Spleen (tissue), 11 donors: ENCODE data around the gene KRTAP16-1. TPM values are rescaled to one million over a fixed set of nuclear protein-coding genes. Genes with fewer than 3 reads are reported as not detected.
"Not testable (repeated sequence)": the region's sequence is repeated elsewhere in the genome, so short reads cannot be mapped to it uniquely, and the experiment has no call there.

Source experiments
- DNase-seq: peaks from one replicate; pipeline ENCODE4 v3.0.0-alpha.2; 2020
- H3K27ac ChIP-seq, 8 donors: fragments of 200-600 bp; sonication (generic) in 7 of 8; 1 replicate in 4 of 8; 2 replicates in 4 of 8; pipeline versions ENCODE4 v1.5.0 to v1.8.0; 2016 to 2021; ENCODE audit warnings: inconsistent platforms in 4 of 8, mild to moderate bottlenecking in 4 of 8, moderate library complexity in 1 of 8
- H3K27me3 ChIP-seq, 7 donors: fragments of 200-600 bp; sonication (generic) in 6 of 7; replicated peaks in 1 of 7; 1 replicate in 4 of 7; 2 replicates in 3 of 7; pipeline versions ENCODE4 v1.5.0 to v1.8.0; 2016 to 2021; ENCODE audit warnings: inconsistent platforms in 3 of 7, mild to moderate bottlenecking in 1 of 7
- H3K36me3 ChIP-seq, 6 donors: fragments of 200-600 bp; sonication (generic) in 5 of 6; 1 replicate in 4 of 6; 2 replicates in 2 of 6; pipeline versions ENCODE4 v1.5.0 to v1.8.0; 2016 to 2021; ENCODE audit warnings: inconsistent platforms in 2 of 6
- H3K4me1 ChIP-seq, 6 donors: fragments of 200-600 bp; sonication (generic) in 5 of 6; 1 replicate in 3 of 6; 2 replicates in 3 of 6; pipeline versions ENCODE4 v1.5.0 to v1.8.0; 2016 to 2021; ENCODE audit warnings: inconsistent platforms in 3 of 6
- H3K4me3 ChIP-seq, 8 donors: fragments of 200-600 bp; sonication (generic) in 7 of 8; 1 replicate in 4 of 8; 2 replicates in 4 of 8; pipeline versions ENCODE4 v1.5.0 to v1.8.0; 2016 to 2021; ENCODE audit warnings: inconsistent platforms in 4 of 8, mild to moderate bottlenecking in 4 of 8, moderate library complexity in 2 of 8
- H3K9me3 ChIP-seq, 8 donors: fragments of 200-600 bp; sonication (generic) in 7 of 8; 1 replicate in 4 of 8; 2 replicates in 4 of 8; pipeline versions ENCODE4 v1.5.0 to v1.8.0; 2016 to 2021; ENCODE audit warnings: inconsistent platforms in 4 of 8
- CTCF ChIP-seq, 11 experiments: fragments of 200-600 bp in 7 of 11; fragments of 450-650 bp in 4 of 11; sonication (generic) in 4 of 11; IDR thresholded peaks in 8 of 11; conservative IDR thresholded peaks in 3 of 11; 1 replicate in 7 of 11; 2 replicates in 4 of 11; pipeline versions ENCODE4 v1.4.0 to v1.8.0; 2016 to 2021; ENCODE audit warnings: antibody characterized with exemption in 11 of 11, inconsistent platforms in 4 of 11, mild to moderate bottlenecking in 1 of 11
- POLR2A ChIP-seq, 3 donors: fragments of 450-650 bp; IDR thresholded peaks; one replicate each; pipeline ENCODE4 v1.5.1; 2017; ENCODE audit warnings: antibody characterized with exemption in 3 of 3, mild to moderate bottlenecking in 1 of 3
- POLR2AphosphoS5 ChIP-seq, 3 donors: sonication (generic); formaldehyde crosslinking; IDR thresholded peaks; one replicate each; pipeline ENCODE4 v1.5.1; 2017; ENCODE audit warnings: antibody characterized with exemption in 3 of 3
- WGBS, 5 donors: extraction: QIAGEN DNeasy Blood & Tissue Kit in 3 of 5; methylation state at CpG; one replicate each; pipeline versions ENCODE4 v1.1.5 to v1.1.7; 2013 to 2018; 5-methylcytosine and 5-hydroxymethylcytosine counted together
- intact Hi-C: fragments of 100-400 bp; cut with DNase I; formaldehyde crosslinking; loops from one replicate; pipeline ENCODE4 v1.15.0; 2023; ENCODE audit warnings: low total_unique reads
- polyA plus RNA-seq, 3 donors: library from polyadenylated mRNA; stranded (reverse); fragments of 200-250 nt; gene quantifications; one replicate each; pipeline ENCODE4 v1.2.1, GENCODE V29; 2013
- total RNA-seq, 7 donors: library from RNA; depleted of rRNA in 3 of 7; stranded (reverse); fragments of >200 nt in 3 of 7; fragmentation: NEBNext Ultra II Directional in 4 of 7; extraction: Animal tissue kit (Norgen Biotek cat#: 25700) in 4 of 7; gene quantifications; one replicate each; pipeline versions ENCODE4 v1.1.0 to v1.2.1, GENCODE V29; 2016 to 2021
- donor health status: healthy with polysubstance abuse.
- donor health status: DM: no; HTN: no; CAD: no; lungs with moderate emphysema.
- donor health status: DM: no; HTN: no; CAD: no.
- donor health status: Bipolar disorder and iron deficiency.
- donor health status: healthy.
- donor health status: DM: no; HTN: no; CAD: no.
- donor health status: DM: yes; HTN: yes; CAD: no.

Gene KRTAP16-1
- total and polyA plus RNA-seq, 10 donors, result not detected

- WGBS, 5 donors, result 85 to 94% (median 88%) methylated on average over 7 of the region's 7 CpGs
- Histone ChIP-seq H3K36me3 (no peaks in the 10 kb centered on the region), H3K9me3 (peaks cover 0 to 7% (median under 1%) of the 10 kb centered on the region in 8 donors), H3K27me3 (peaks cover 0 to 14% (median 0%) of the 10 kb centered on the region in 7 donors), H3K4me3 (no peak overlapping the region), H3K4me1 (no peaks in the 10 kb centered on the region), H3K27ac (no peak overlapping the region)
- TF ChIP-seq CTCF (IDR thresholded peaks at IDR 0.05 in 8 of 11, conservative IDR thresholded peaks at IDR 0.05 in 3 of 11) (no peak), POLR2A (IDR thresholded peaks at IDR 0.05) (no peak), POLR2AphosphoS5 (IDR thresholded peaks at IDR 0.05) (no peak)
- no peak for DNase-seq
- intact Hi-C loops, result no loop called here
These were observed 39.0 kb upstream of the KRTAP16-1 start for GRCh38 chr17:41347869-41348760.

DNA sequence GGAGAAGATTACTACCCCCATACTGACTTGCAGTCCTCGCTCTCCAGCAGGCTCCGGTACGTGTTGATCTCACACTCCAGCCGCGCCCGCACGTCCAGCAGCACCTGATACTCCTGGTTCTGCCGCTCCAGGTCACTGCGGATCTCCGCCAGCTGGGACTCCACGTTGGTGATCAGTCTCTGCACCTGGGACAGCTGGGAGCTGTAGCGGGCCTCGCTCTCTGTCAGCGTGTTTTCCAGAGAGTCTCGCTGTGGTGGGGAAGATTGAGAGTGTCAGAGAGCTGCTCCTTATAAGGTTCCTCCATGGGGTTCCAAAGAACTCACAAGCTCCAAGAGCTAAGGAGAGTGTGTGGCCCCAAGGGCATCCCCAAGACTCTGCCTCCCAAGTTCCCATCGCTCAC is 37.3 kb upstream of the KRTAP16-1 start:
- H3K27ac ChIP-seq, H3K36me3 ChIP-seq, DNase-seq, H3K4me3 ChIP-seq, H3K27me3 ChIP-seq, intact Hi-C loops, H3K4me1 ChIP-seq: not testable (repeated sequence)
- WGBS, 5 donors, result 88 to 94% (median 92%) methylated on average over 15 to 16 of the region's 16 CpGs
- peaks cover 0 to 24% (median 16%) of the 10 kb centered on the region in 8 donors for H3K9me3 ChIP-seq

- Histone ChIP-seq H3K9me3 (peaks cover 0 to 24% (median 16%) of the 10 kb centered on the region in 8 donors), H3K27ac (no peak overlapping the region), H3K4me3 (no peak overlapping the region), H3K27me3 (no peaks in the 10 kb centered on the region), H3K4me1 (peaks cover 0 to 3% (median 0%) of the 10 kb centered on the region in 6 donors), H3K36me3 (no peaks in the 10 kb centered on the region)
- intact Hi-C loops, result no loop called here
- DNase-seq, result no peak
- TF ChIP-seq POLR2A (IDR thresholded peaks at IDR 0.05) (no peak), CTCF (IDR thresholded peaks at IDR 0.05 in 8 of 11, conservative IDR thresholded peaks at IDR 0.05 in 3 of 11) (no peak), POLR2AphosphoS5 (IDR thresholded peaks at IDR 0.05) (no peak)
- WGBS, 5 donors, result 88 to 98% (median 93%) methylated on average over 3 of the region's 3 CpGs
These were observed 36.9 kb upstream of the KRTAP16-1 start for GRCh38 chr17:41345992-41346391.

GRCh38 chr17:41343029-41343428 is 33.9 kb upstream of the KRTAP16-1 start:
- Histone ChIP-seq H3K27me3 (no peaks in the 10 kb centered on the region), H3K27ac (no peak overlapping the region), H3K4me1 (peaks cover 0 to 26% (median 14%) of the 10 kb centered on the region in 6 donors), H3K36me3 (no peaks in the 10 kb centered on the region), H3K9me3 (peaks cover 0 to 24% (median 16%) of the 10 kb centered on the region in 8 donors), H3K4me3 (no peak overlapping the region)
- TF ChIP-seq POLR2A (IDR thresholded peaks at IDR 0.05), result no peak
- no peak for TF ChIP-seq CTCF (IDR thresholded peaks at IDR 0.05 in 8 of 11, conservative IDR thresholded peaks at IDR 0.05 in 3 of 11)
- TF ChIP-seq POLR2AphosphoS5 (IDR thresholded peaks at IDR 0.05), result no peak
- DNase-seq, result no peak
- intact Hi-C loops, result no loop called here
- WGBS, 5 donors, result 75 to 84% (median 81%) methylated on average over 3 of the region's 3 CpGs
